ENCODE data around the gene BRINP3. TPM values are rescaled to one million over a fixed set of nuclear protein-coding genes. Genes with fewer than 3 reads are reported as not detected.
"Not testable (repeated sequence)": the region's sequence is repeated elsewhere in the genome, so short reads cannot be mapped to it uniquely, and the experiment has no call there.

Gene BRINP3
- total RNA-seq = not detected

DNA sequence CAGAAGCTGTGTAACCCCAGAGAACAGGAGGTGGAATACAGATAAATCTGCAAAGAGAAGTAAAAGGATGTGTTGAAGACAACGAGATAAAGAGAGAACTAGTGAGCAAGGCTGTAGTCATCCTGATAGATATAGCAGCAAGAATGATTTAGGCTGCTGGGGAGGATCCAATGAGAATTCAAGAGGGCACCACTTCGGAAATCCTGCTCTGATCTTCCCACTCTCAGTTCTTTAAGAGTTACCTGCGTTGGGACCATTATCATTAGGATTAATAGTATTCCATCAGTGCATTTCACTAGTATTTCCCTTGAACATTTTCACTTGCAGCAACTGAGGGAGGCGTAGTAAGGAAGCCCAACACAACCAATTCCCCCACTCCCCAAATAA, at the start of gene BRINP3:
Gene BRINP3 (minus strand): TSS at position 103 of the 387 bp plus-strand sequence.
- H3K27ac Mint-ChIP-seq = no peak within 1 kb of the TSS
- peaks cover 30% of the 10 kb centered on the region for H3K27me3 Mint-ChIP-seq
- DNase-seq (no peak), ATAC-seq (no peak)
- H3K36me3 Mint-ChIP-seq = no peaks in the 10 kb centered on the region
- peaks cover 5% of the 10 kb centered on the region for H3K4me1 Mint-ChIP-seq
- no peak within 1 kb of the TSS for H3K4me3 Mint-ChIP-seq
- no peaks in the 10 kb centered on the region for H3K9me3 Mint-ChIP-seq (ENCODE audit: low read depth)
- CTCF ChIA-PET = no interaction called here

DNA sequence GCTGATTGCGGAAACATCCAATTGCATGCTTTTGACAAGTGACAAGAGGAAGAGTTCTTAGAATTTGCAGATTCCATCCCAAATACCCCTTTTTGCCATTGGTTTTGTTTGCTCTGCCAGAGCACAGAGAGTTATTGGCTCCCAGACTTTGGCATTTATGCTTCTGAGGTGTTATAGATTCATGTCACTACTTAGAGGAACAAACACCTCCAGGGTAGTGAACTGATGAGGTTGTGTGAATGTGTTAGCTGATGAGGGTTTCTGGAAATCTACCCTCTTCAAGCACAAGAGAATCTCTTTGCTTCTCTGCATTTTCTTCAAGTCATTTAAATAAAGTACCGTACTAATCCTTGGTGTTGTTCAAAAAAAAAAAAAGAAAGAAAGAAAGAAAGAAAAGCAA, 33.9 kb upstream of the BRINP3 start:
- no peak overlapping the region for H3K27ac Mint-ChIP-seq
- H3K4me1 Mint-ChIP-seq = no peaks in the 10 kb centered on the region
- H3K27me3 Mint-ChIP-seq = no peaks in the 10 kb centered on the region
- ATAC-seq (no peak), DNase-seq (no peak)
- peaks cover 3% of the 10 kb centered on the region for H3K9me3 Mint-ChIP-seq (ENCODE audit: low read depth)
- CTCF ChIA-PET = no interaction called here
- no peak overlapping the region for H3K4me3 Mint-ChIP-seq
- no peaks in the 10 kb centered on the region for H3K36me3 Mint-ChIP-seq

DNA sequence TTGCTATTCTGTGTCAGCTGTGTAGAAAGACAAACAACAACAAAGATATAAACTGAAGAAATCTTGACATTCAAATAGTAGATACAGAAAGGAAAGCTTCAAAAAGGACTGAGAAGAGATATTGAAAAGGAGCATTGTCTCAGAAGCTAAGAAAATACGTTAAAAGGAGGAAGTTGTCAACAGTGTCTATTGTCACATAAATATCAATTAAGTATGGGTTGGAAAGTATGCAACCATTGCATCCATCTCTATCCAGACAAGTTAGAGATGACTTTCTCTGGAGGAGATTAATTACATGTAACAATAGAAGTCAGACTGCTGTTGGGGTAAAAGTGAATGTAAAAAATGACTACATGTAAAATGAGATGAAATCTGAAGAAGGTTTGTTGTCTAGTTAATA, 29.7 kb upstream of the BRINP3 start:
- CTCF ChIA-PET = no interaction called here
- Mint-ChIP-seq H3K36me3 (no peaks in the 10 kb centered on the region), H3K27me3 (no peaks in the 10 kb centered on the region), H3K9me3 (ENCODE audit: low read depth) (peaks cover 12% of the 10 kb centered on the region), H3K27ac (no peak overlapping the region), H3K4me1 (no peaks in the 10 kb centered on the region), H3K4me3 (no peak overlapping the region)
- DNase-seq = no peak
- no peak for ATAC-seq

DNA sequence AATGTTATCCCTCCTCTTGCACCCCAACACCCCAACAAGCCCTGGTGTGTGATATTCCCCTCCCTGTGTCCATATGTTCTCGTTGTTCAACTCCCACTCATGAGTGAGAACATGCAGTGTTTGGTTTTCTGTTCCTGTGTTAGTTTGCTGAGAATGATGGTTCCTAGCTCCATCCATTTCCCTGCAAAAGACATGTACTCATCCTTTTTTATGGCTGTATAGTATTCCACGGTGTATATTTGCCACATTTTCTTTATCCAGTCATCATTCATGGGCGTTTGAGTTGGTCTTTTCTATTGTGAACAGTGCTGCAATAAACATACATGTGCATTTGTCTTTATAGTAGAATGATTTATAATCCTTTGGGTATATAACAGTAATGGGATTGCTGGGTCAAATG, 26.9 kb upstream of the BRINP3 start:
- H3K4me1 Mint-ChIP-seq; H3K27me3 Mint-ChIP-seq; DNase-seq; CTCF ChIA-PET; ATAC-seq; H3K27ac Mint-ChIP-seq; H3K36me3 Mint-ChIP-seq; H3K9me3 Mint-ChIP-seq (ENCODE audit: low read depth); H3K4me3 Mint-ChIP-seq: not testable (repeated sequence)

DNA sequence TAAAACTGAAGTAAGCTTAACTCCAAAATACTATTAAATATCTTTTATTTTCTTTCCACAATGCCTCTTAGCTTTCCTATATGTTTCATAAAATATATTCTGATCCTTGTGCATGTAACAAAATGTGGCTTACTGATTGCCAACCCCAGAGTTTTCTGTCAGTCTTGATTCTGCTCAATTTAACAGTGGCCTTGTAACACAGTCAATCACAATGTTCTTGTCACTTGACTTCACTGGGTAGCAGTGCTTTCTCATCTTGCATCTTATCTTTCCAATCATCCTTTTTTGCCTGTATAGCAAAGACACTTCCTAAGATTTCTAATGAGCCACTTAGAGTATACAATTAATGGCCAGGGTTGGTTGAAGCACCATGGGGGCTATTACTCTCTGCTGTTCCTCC, 19.9 kb upstream of the BRINP3 start:
- CTCF ChIA-PET = no interaction called here
- H3K9me3 Mint-ChIP-seq (ENCODE audit: low read depth) = peaks cover 5% of the 10 kb centered on the region
- DNase-seq (no peak), ATAC-seq (no peak)
- no peaks in the 10 kb centered on the region for H3K4me1 Mint-ChIP-seq
- no peak overlapping the region for H3K27ac Mint-ChIP-seq
- no peaks in the 10 kb centered on the region for H3K27me3 Mint-ChIP-seq
- no peaks in the 10 kb centered on the region for H3K36me3 Mint-ChIP-seq
- H3K4me3 Mint-ChIP-seq = no peak overlapping the region

DNA sequence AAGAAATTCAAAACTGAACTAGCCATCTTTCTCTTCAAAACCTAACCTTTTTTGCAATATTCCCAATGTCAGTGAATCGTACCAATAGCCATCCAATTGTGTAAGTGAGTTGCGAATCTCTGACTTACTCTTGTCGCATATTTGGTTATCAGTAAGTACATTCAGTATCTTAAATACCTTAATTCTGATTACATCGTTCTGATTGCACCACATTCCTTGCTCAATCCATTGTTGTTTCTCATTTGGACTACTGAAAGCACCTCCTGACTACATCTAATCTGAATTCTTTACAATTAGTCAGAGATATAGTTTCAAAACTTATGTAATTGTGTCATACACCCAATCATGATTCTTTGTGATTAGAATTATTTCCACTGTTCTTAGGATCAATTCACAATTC, 16.8 kb upstream of the BRINP3 start:
- H3K4me1 Mint-ChIP-seq = no peaks in the 10 kb centered on the region
- ATAC-seq (no peak), DNase-seq (no peak)
- CTCF ChIA-PET = no interaction called here
- no peak overlapping the region for H3K27ac Mint-ChIP-seq
- H3K27me3 Mint-ChIP-seq = no peaks in the 10 kb centered on the region
- no peaks in the 10 kb centered on the region for H3K36me3 Mint-ChIP-seq
- H3K4me3 Mint-ChIP-seq = no peak overlapping the region
- peaks cover 6% of the 10 kb centered on the region for H3K9me3 Mint-ChIP-seq (ENCODE audit: low read depth)

DNA sequence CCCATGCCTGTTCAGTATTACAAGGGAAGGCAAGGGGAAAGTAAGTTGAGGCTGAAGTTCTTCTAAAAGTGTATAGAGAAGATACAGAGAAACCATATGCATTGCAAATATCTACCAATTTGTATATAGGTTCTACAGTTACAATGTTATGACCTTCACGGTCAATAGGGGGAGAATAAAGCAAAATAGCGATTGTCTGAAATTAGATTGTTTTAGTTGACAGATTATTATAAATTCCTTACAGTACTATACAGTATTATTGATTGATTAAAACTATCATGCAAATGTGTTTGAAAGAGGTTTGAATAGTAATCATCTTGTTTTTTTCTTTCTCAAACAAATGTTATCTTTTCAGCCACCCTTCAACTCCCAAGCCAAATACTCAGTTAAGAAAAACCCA, 13.7 kb upstream of the BRINP3 start:
- Mint-ChIP-seq H3K4me3 (no peak overlapping the region), H3K4me1 (no peaks in the 10 kb centered on the region), H3K27me3 (no peaks in the 10 kb centered on the region), H3K27ac (no peak overlapping the region), H3K36me3 (no peaks in the 10 kb centered on the region), H3K9me3 (ENCODE audit: low read depth) (peaks cover 2% of the 10 kb centered on the region)
- DNase-seq = no peak
- CTCF ChIA-PET = no interaction called here
- no peak for ATAC-seq

DNA sequence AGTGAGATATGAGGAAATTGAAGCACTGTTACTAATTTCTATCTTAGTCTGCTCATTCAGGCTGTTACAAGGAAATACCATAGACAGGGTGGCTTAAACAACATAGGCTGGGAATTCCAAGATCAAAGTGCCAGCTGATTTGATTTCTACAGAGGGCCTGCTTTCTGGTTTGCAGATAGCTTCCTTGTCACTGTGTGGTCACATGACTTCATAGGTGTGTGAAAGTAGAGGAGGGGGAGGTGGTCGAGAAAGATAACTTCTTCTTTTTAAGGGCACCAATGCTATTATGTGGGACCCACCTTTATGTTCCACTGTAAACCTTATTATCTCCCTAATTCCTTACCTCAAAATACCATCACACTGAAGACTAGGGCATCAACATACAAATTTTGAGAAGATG, 6.4 kb upstream of the BRINP3 start:
- Mint-ChIP-seq H3K27me3 (peaks cover 1% of the 10 kb centered on the region), H3K27ac (no peak overlapping the region), H3K4me1 (no peaks in the 10 kb centered on the region), H3K9me3 (ENCODE audit: low read depth) (no peaks in the 10 kb centered on the region), H3K36me3 (no peaks in the 10 kb centered on the region), H3K4me3 (no peak overlapping the region)
- no peak for ATAC-seq
- DNase-seq = no peak
- CTCF ChIA-PET = no interaction called here

DNA sequence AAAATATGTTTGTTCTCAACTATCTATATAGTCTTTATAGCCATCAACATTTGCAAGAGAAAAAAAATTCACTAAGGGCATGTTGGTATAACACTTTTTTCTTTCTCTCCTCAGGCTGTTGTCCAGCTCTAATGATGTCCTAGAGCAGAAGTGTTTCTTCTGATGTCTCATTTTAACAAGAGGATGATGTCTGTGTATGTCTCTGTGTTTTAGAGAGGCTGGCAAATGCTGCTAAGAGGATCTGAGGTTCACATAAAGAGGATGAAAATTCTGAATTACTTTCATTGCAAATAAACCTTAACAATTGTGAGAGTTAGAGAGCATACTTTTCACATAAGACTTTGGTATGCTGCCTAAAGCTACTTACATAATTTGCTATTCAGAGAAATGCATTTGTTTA, 2.6 kb upstream of the BRINP3 start:
- no peaks in the 10 kb centered on the region for H3K36me3 Mint-ChIP-seq
- CTCF ChIA-PET = no interaction called here
- no peak overlapping the region for H3K4me3 Mint-ChIP-seq
- peaks cover 30% of the 10 kb centered on the region for H3K27me3 Mint-ChIP-seq
- no peaks in the 10 kb centered on the region for H3K9me3 Mint-ChIP-seq (ENCODE audit: low read depth)
- no peak for DNase-seq
- no peak overlapping the region for H3K27ac Mint-ChIP-seq
- ATAC-seq = no peak
- peaks cover 5% of the 10 kb centered on the region for H3K4me1 Mint-ChIP-seq

DNA sequence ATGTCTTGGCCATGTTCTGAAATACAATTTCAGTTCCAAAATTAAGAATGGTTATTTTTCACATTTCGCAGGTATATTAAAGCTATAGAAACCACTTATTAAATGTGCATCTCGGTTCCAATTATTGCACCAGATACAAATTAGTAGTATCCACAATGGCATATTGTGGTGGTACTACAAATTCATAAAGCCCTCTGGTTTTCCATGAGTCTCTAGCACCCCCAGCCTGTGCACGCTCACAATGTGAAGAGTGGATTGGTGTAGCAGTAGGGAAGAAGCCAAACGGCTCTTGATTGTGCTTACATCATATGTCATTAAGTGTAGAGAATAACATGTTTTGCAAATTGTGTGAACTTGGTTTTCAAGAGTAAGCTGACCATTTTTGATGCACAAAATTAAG, 1.9 kb upstream of the BRINP3 start:
- peaks cover 30% of the 10 kb centered on the region for H3K27me3 Mint-ChIP-seq
- CTCF ChIA-PET = no interaction called here

DNA sequence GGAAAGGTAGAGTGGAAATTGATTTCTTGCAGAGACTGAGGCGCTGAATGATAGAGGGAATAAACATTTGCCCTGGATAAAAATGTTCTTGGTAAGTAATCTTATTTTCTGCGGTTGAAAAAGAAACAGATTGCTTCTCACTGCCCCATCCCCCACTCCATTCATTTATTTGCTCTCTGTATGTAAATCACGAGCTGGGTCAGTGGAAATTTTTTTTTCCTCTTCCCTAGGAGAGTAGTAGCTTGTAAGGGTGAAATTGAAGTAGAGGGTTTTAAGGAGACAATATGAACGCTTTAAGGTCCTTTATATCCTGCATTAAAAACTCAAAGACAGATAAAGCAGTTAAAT, 1.4 kb upstream of the BRINP3 start:
- Mint-ChIP-seq H3K4me1 (peaks cover 5% of the 10 kb centered on the region), H3K36me3 (no peaks in the 10 kb centered on the region), H3K27ac (no peak overlapping the region), H3K9me3 (ENCODE audit: low read depth) (no peaks in the 10 kb centered on the region), H3K27me3 (peaks cover 30% of the 10 kb centered on the region), H3K4me3 (no peak overlapping the region)
- CTCF ChIA-PET = no interaction called here
- ATAC-seq (no peak), DNase-seq (no peak)

More for the DNA sequence above, 1.9 kb upstream of the BRINP3 start:
- Mint-ChIP-seq H3K9me3 (ENCODE audit: low read depth) (no peaks in the 10 kb centered on the region), H3K27ac (no peak overlapping the region), H3K36me3 (no peaks in the 10 kb centered on the region), H3K4me1 (peaks cover 5% of the 10 kb centered on the region), H3K4me3 (no peak overlapping the region)
- no peak for DNase-seq
- no peak for ATAC-seq

DNA sequence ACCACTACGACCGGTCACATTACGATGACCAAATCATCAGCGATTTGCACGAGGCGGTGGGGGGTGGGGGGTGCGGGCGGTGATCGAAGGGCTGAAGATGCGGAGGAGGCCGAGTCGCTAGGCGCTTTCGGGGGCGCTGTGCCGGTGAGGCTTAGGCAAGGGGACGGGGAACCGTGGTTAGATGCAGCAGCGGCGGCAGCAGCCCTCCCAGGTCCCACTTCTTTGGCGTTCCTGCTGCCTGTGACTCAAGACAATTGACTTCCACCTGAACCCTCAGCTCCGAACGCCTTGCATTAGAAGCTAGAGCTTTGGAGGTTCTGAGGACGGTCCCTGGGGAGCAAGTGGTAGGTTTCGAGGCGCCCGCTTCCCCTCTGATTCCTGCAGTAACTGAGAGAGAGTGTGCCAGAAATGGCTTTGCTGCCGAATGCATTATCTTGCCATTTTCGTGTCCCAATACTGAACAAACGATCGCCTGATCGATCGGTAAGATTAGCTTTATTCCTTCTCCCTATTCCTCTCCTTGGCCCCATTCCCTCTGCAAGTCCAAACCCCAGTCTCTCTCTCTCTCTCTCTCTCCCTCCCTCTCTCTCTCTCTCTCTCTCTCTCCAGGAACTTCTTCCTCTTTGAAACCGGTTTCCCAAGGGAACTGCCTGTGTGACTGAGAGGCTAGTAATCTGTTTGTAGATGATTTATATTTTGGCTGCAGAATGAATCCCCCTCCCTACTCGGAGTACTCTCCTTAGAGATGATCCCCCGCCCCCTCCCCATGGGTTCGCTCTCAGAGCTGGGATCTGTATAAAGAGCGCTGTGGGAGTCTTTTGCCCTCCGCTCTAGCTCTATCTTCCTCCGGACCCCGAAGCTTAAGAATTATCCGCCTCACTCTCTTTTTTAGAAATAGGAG, 735 bp upstream of the BRINP3 start:
- no peak for DNase-seq
- ATAC-seq = no peak
- Mint-ChIP-seq H3K4me1 (peaks cover 5% of the 10 kb centered on the region), H3K27ac (no peak overlapping the region), H3K27me3 (peaks cover 30% of the 10 kb centered on the region), H3K36me3 (no peaks in the 10 kb centered on the region), H3K4me3 (no peak overlapping the region), H3K9me3 (ENCODE audit: low read depth) (no peaks in the 10 kb centered on the region)
- CTCF ChIA-PET = no interaction called here

DNA sequence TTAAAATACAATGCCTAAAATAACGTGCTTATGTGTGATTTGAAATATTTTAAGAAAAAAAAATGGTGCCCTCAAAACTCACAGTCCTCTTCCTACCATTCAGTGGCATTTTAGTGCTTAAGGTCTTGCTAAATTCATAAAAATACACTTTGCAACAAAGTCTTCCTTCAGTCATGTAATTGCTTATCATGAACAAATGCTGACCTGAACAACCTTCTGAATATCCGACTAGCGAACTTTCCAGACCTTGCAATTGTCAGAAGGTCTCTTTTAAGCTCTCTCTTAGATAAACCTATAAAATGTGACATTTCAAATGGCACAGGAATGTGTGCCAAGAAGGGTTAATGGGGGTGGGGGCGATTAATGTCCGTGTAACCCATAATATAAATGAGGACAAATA, 858 bp downstream of the BRINP3 start:
- H3K9me3 Mint-ChIP-seq (ENCODE audit: low read depth) = no peaks in the 10 kb centered on the region
- H3K4me3 Mint-ChIP-seq = no peak overlapping the region
- no peak for DNase-seq
- no peak for ATAC-seq
- peaks cover 5% of the 10 kb centered on the region for H3K4me1 Mint-ChIP-seq
- H3K27me3 Mint-ChIP-seq = peaks cover 30% of the 10 kb centered on the region
- no peaks in the 10 kb centered on the region for H3K36me3 Mint-ChIP-seq
- CTCF ChIA-PET = no interaction called here
- H3K27ac Mint-ChIP-seq = no peak overlapping the region

DNA sequence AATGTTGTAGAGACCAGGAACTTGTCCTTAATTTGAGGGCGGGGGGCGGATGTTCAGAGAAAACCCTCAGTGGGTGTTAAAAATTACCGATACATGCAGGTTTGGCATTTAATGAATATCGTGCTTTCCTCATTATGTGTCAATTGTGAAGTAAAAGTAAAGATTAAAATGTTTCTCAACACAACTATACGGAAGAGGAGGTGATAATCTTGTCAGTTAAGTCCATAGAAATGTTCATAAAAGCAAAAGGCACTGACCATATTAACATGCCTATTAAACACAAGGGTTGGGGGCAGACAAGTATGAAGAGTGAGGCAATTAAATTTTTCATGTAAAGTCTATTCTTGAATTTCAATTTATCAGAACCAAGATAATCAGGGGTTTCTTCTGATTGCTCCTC, 1.3 kb downstream of the BRINP3 start:
- H3K9me3 Mint-ChIP-seq (ENCODE audit: low read depth) = no peaks in the 10 kb centered on the region
- H3K27me3 Mint-ChIP-seq = peaks cover 30% of the 10 kb centered on the region
- ATAC-seq (no peak), DNase-seq (no peak)
- H3K4me3 Mint-ChIP-seq = no peak overlapping the region
- H3K27ac Mint-ChIP-seq = no peak overlapping the region
- CTCF ChIA-PET = no interaction called here
- H3K4me1 Mint-ChIP-seq = peaks cover 5% of the 10 kb centered on the region
- H3K36me3 Mint-ChIP-seq = no peaks in the 10 kb centered on the region

All from activated CD8-positive, alpha-beta memory T cell treated with anti-CD3 and anti-CD28 coated beads, Interleukin-2, amount 10 ng/mL, durations not matched to agents 7 days and 5 days (primary cell).